Mammary microvascular endothelial cell (primary cell): ENCODE measurements around the gene NLGN3. TPM values are rescaled to one million over a fixed set of nuclear protein-coding genes. Genes with fewer than 3 reads are reported as not detected.

Source experiments
- total RNA-seq: library from RNA; depleted of rRNA; stranded (reverse); fragments of >200 nt; gene quantifications from 2 replicates; pipeline ENCODE4 v1.2.3, GENCODE V29; 2015

NLGN3 gene
- total RNA-seq, result 0.05 TPM in 1 of 2 replicates, not detected in the other

DNA sequence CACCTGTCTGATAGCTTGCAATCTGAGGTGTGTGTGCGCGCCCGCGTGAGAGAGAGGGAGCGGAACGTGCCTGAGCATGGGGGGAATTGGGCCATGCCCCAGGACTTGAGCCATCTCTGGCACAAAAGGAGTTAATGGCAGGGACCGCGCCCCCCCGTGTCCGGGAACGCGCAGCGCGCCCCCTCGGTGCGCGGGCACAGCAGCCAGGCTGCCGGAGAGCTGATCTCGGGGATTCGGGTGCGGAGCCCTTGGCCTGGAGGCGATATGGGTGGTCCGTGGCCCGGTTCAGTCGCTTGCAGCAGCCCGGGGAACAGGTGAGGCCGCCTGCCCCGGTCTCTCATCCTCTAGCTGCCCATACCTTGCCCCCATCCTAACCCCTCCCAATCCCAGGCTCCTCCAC, at the start of gene NLGN3:
NLGN3 (plus strand) TSS at position 191 of the 400 bp plus-strand sequence. CDS start 2,909 bp downstream, outside the sequence.

DNA sequence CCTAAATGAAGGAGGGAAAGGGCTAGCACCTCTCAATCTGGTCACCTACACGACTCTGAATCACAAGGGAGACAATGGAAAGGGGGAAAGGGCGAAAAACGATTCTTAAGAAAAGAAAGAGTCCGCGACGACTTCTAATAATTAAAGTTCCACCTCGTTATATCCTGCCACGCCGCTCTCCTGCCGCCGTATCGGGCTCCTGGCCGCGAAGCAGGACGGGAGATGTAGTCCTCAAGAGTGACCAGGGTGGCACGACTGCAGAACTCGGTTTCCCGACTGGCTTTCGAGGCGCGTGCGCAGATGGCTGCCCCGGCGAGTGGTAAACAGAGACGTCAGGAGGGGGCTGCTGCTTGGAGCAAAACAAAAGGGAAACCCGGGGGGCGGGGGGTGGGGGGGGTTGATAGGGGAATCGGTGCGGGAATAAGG, 49.1 kb upstream of the NLGN3 start, which contains the start of gene FOXO4:
FOXO4 (plus strand) TSS at position 297 of the 426 bp plus-strand sequence. CDS start 678 bp downstream, outside the sequence.

GRCh38 chrX:71106427-71106826, 38.2 kb upstream of the NLGN3 start, which contains the start of gene CXorf65:
TSS of gene CXorf65 (minus strand) at chrX:71106740. CDS start at chrX:71106556, 184 bp downstream.

GRCh38 chrX:71111141-71111843, 33.3 kb upstream of the NLGN3 start, which contains the start of gene IL2RG:
TSS of gene IL2RG (minus strand) at chrX:71111577. CDS start at chrX:71111539, 38 bp downstream.

GRCh38 chrX:71118032-71118984, 26.3 kb upstream of the NLGN3 start, which contains the start of gene MED12:
TSS of gene MED12 (plus strand) at chrX:71118596. CDS start at chrX:71118755, 159 bp downstream.

Other genes starting within 250 kb of the NLGN3 start
- gene TEX11, start 236.1 kb upstream of the NLGN3 start, total RNA-seq, result not detected in 2 replicates
- not detected in 2 replicates for gene SLC7A3, start 213.7 kb upstream of the NLGN3 start, total RNA-seq
- 85.9 and 90.5 TPM in 2 replicates for gene SNX12, start 76.5 kb upstream of the NLGN3 start, total RNA-seq
- 3.7 and 4.3 TPM in 2 replicates for gene FOXO4, start 49.0 kb upstream of the NLGN3 start, total RNA-seq
- not detected in 2 replicates for gene CXorf65, start 38.1 kb upstream of the NLGN3 start, total RNA-seq
- gene IL2RG, start 33.3 kb upstream of the NLGN3 start, total RNA-seq, result 1.3 and 1.9 TPM in 2 replicates
- 18.5 and 22.7 TPM in 2 replicates for gene MED12, start 26.2 kb upstream of the NLGN3 start, total RNA-seq
- not detected in 2 replicates for gene GJB1, start 78.4 kb downstream of the NLGN3 start, total RNA-seq
- 15.3 and 15.6 TPM in 2 replicates for gene ZMYM3, start 109.3 kb downstream of the NLGN3 start, total RNA-seq
- gene NONO, start 138.8 kb downstream of the NLGN3 start, total RNA-seq, result 283 TPM in 2 replicates
- 0.20 and 1.00 TPM in 2 replicates for gene ITGB1BP2, start 156.9 kb downstream of the NLGN3 start, total RNA-seq
- 10.4 and 12.4 TPM in 2 replicates for gene TAF1, start 221.5 kb downstream of the NLGN3 start, total RNA-seq